ENCODE data around the gene TRIAP1.
"Not testable (repeated sequence)": the region's sequence is repeated elsewhere in the genome, so short reads cannot be mapped to it uniquely, and the experiment has no call there.

The TRIAP1 gene

GRCh38 chr12:120468325-120468820 lies 22.2 kb upstream of the TRIAP1 start:
- peak; percentile 66 for DNase-seq

- DNase-seq: no peak
Measured at GRCh38 chr12:120467439-120467838, 21.3 kb upstream of the TRIAP1 start.

GRCh38 chr12:120466560-120467315 lies 20.6 kb upstream of the TRIAP1 start:
- DNase-seq: peak; percentile 81

- no peak for DNase-seq
Measured at GRCh38 chr12:120465756-120466155, 19.6 kb upstream of the TRIAP1 start.

GRCh38 chr12:120463712-120464111 lies 17.5 kb upstream of the TRIAP1 start:
- DNase-seq: no peak

GRCh38 chr12:120462099-120462640 lies 16.0 kb upstream of the TRIAP1 start:
- DNase-seq: no peak

- DNase-seq: no peak
Measured at GRCh38 chr12:120460157-120460556, 14.0 kb upstream of the TRIAP1 start.

DNA sequence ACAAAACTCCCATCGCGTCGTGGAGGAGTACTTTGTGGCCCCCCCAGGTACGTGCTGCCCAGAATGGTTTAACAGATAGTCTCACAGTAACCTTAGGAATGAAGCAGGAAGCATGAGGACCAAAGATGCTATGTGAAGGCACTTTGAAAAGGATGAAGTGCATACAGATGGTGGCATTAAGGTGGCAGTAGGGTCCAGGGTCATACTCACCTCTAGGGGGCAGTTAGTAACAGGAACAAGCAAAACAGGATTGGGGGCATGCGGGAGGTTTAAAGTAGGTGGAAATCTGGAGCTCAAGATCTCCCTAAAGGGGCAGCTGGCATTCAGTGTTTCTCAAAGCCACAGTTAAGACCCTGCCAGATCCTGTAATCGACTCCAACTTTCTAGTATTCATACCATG lies 10.9 kb upstream of the TRIAP1 start:
- DNase-seq: no peak

GRCh38 chr12:120455302-120455701 lies 9.1 kb upstream of the TRIAP1 start:
- no peak for DNase-seq

- DNase-seq: no peak
Measured at GRCh38 chr12:120453977-120454376, 7.8 kb upstream of the TRIAP1 start.

DNA sequence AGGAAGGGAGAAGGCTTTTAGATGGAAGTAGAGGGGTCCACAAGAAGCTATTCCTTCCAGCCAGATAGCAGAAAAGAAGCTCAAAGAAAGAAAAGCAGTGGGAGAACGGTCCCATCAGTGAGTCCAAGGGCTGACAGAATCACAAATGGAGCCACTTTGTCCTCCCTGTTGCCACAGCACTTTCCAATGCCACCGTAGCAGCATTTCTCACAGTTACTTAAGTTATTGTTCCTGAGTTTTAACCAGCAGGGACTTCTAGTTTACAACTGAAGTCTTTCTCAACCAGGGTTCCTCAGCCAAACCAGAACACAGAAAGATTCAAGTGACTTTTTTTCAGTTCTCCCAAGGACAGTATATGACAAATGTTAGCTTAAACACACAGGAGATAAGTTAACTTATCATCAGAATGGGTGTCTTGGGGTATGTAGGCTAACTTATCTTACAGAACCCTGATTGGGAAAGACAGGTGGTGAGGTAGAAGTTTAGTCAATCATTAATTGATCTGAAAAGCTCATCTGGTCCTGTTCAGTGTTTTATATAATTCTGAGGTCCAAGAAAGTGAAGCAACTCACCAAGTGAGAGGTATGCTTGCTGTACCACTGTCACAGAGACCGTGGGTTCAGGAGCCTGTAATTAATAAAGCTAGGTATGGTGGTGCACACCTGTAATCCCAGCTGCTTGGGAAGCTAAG lies 7.0 kb upstream of the TRIAP1 start:
- DNase-seq: no peak

DNA sequence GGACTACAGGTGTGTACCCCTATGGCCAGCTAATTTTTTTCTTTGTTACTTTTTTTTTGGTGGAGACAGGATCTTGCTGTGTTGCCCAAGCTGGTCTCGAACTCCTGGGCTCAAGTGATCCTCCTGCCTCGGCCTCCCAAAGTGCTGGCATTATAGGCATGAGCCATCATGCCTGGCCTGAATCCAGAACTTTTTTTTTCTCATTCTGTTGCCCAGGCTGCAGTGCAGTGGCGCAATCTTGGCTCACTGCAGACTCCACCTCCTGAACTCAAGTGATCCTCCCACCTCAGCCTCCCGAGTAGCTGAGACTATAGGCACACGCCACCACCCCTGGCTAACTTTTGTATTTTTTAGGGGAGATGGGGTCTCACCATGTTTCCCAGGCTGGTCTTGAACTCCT lies 6.3 kb upstream of the TRIAP1 start:
- DNase-seq: not testable (repeated sequence)

GRCh38 chr12:120447992-120448391 lies 1.8 kb upstream of the TRIAP1 start:
- no peak for DNase-seq

DNA sequence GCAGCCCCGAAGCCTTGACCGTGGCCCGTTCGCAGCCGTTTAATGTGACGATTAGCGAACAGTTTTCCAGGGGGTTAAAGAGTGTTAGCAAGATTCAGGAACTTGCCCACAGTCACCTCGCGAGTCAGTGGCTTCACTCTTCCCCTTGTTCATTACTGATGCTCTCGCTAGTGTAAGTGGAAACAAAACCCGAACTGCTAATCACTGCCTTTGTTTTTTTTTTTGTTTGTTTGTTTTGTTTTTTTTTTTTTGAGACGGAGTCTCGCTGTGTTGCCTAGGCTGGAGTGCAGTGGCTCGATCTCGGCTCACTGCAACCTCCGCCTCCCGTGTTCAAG lies 627 bp upstream of the TRIAP1 start:
- DNase-seq: not testable (repeated sequence)

DNA sequence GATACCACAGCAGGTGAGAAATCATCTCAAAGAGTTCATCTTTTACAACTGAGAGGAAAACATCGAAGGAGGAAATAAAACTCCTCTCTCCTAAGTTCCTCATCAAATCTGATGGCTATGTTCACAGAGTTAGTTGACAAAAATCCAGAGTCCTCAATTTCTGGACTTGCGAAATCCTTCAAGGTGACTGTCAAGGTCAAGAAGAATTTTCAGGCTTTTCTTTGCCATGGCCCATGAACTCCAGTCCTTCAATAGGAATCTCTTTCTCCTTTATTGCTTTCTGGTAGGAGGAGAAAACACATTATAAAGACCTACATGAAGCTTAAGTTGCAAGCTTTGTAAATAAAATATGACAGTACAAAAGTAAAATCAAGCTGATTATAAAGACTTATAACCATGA lies 1.5 kb downstream of the TRIAP1 start:
- no peak for DNase-seq

GRCh38 chr12:120439646-120440247 lies 6.4 kb downstream of the TRIAP1 start:
- DNase-seq: peak; percentile 88

DNA sequence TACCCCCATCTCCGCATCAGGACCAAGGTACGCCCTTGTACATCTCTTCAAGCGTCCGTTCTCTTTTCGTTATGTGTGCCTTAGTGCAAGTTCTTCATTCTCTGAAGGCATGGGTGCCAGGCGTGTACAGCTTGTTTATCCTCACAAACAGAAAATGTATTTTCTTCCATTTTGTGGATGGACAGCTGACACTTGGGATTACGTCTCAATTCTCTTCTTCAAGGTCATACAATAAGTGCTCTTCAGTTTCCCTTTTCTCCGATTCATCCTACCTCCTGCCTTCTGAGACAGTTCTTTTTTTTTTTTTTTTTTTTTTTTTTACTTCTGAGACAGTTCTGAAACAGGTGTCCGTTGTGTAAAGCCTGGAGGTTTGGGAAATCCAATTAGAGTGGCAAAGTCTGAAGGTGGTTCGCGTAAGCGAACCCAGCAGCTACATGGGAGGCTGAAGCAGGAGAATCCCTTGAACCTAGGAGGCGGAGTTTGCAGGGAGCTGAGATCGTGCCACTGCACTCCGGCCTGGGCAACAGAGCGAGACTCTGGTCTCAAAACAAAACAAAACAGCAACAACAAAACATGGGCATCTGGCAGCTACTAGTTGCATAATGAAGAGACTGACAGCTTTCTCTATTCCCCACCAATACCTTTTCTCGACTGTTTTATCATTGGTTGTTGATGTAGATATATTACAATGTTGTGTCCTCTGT lies 7.5 kb downstream of the TRIAP1 start:
- no peak for DNase-seq

DNA sequence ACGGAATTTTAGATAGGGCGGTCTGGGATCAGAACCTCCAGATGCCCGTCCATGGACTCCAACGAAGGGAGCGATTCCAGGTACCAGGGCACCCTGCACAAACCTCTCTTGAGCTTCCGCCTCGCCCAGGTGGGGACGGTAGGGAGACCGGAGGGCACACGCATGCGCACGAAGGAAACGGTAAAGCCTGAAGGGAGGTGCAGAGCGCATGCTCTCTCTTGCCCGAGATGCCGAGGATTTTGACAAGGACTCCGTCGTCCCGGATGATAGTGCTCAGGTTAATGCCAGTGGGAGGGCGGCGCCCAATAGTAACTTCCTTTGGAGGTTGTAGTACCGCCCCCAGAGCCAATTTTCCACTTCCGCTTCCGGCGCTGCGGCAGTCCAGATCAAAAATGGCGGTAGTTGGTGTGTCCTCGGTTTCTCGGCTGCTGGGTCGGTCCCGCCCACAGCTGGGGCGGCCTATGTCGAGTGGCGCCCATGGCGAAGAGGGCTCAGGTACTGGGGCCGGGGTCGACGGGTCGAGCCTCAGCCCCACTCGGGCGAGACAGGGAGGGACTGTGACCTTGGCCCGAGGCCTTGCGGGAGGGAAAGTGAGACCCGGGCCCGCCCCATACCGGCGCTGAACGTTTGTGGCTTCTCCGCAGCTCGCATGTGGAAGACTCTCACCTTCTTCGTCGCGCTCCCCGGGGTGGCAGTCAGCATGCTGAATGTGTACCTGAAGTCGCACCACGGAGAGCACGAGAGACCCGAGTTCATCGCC lies 8.3 kb downstream of the TRIAP1 start, which contains the start of gene COX6A1:
Gene COX6A1, plus strand, starts transcription at position 379 of the 760 bp plus-strand sequence. Its CDS starts 14 bp downstream, at position 393.
- DNase-seq: peak; percentile 99

GRCh38 chr12:120432772-120433525 lies 13.2 kb downstream of the TRIAP1 start:
- DNase-seq: no peak

DNA sequence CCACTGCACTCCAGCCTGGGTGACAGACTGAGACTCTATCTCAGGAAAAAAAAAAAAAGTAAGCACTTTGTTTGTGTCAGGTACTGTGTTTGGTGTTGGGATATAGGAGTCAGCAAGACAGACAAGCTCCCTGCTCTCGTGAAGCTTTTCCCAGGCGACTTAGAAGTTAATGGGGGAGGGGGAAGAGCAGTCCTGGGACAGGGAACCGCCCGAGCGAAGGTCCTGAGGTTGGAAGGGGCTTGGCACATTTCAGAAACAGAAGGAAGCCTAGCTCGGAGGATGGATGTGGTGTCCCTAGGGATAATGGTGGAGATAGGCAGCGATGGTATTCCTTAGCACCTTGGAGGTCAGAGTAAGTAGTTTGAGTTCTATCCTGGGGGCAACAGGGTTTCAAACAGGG lies 16.8 kb downstream of the TRIAP1 start:
- DNase-seq: no peak

- no peak for DNase-seq
Measured at GRCh38 chr12:120428597-120429229, 17.5 kb downstream of the TRIAP1 start.

All from activated effector memory CD4-positive, alpha-beta T cell treated with anti-CD3 and anti-CD28 coated beads, Interleukin-2, amount 50 U/mL, for 16 hours (primary cell).